Forelimb muscle (tissue), 1 donor: ENCODE data around the gene MLLT10. TPM values are rescaled to one million over a fixed set of nuclear protein-coding genes. Genes with fewer than 3 reads are reported as not detected.
"Not testable (repeated sequence)": the region's sequence is repeated elsewhere in the genome, so short reads cannot be mapped to it uniquely, and the experiment has no call there.

Experiments used
- DNase-seq: peaks from one replicate; pipeline ENCODE4 v3.0.0-alpha.2; 2013; ENCODE audit warnings: low read depth
- polyA plus RNA-seq: library from polyadenylated mRNA; unstranded; fragments of 120-200 nt; gene quantifications from one replicate; pipeline ENCODE4 v1.2.1, GENCODE V29; 2013; ENCODE audit not compliant: insufficient read length

MLLT10 gene
- polyA plus RNA-seq, 1 donor: 28.2 TPM

GRCh38 chr10:21694631-21695030 lies 160.6 kb downstream of the MLLT10 start:
- DNase-seq: no peak

GRCh38 chr10:21696302-21696701 lies 162.3 kb downstream of the MLLT10 start:
- no peak for DNase-seq

GRCh38 chr10:21699575-21699974 lies 165.5 kb downstream of the MLLT10 start:
- DNase-seq: no peak

- DNase-seq: no peak
Observed at GRCh38 chr10:21700474-21700873, 166.4 kb downstream of the MLLT10 start.

- no peak for DNase-seq
Observed at GRCh38 chr10:21702633-21703111, 168.6 kb downstream of the MLLT10 start.

- no peak for DNase-seq
Observed at GRCh38 chr10:21705142-21705827, 171.3 kb downstream of the MLLT10 start.

- DNase-seq: no peak
Observed at GRCh38 chr10:21705828-21706176, 171.8 kb downstream of the MLLT10 start.

GRCh38 chr10:21707498-21707897 lies 173.5 kb downstream of the MLLT10 start:
- no peak for DNase-seq

- no peak for DNase-seq
Observed at GRCh38 chr10:21712975-21713374, 178.9 kb downstream of the MLLT10 start.

GRCh38 chr10:21715531-21716195 lies 181.6 kb downstream of the MLLT10 start:
- DNase-seq: no peak

GRCh38 chr10:21717437-21718054 lies 183.5 kb downstream of the MLLT10 start:
- DNase-seq: not testable (repeated sequence)

GRCh38 chr10:21719502-21719901 lies 185.5 kb downstream of the MLLT10 start:
- no peak for DNase-seq

- DNase-seq: no peak
Observed at GRCh38 chr10:21720090-21720489, 186.1 kb downstream of the MLLT10 start.

- no peak for DNase-seq
Observed at GRCh38 chr10:21721000-21721665, 187.1 kb downstream of the MLLT10 start.

GRCh38 chr10:21722209-21722608 lies 188.2 kb downstream of the MLLT10 start:
- DNase-seq: no peak

- DNase-seq: no peak
Observed at GRCh38 chr10:21724020-21724589, 190.1 kb downstream of the MLLT10 start.

- DNase-seq: peak; percentile 98
Observed at GRCh38 chr10:21724687-21725367, 190.8 kb downstream of the MLLT10 start.

GRCh38 chr10:21726601-21727225 lies 192.7 kb downstream of the MLLT10 start:
- no peak for DNase-seq

GRCh38 chr10:21727452-21728168 lies 193.6 kb downstream of the MLLT10 start:
- no peak for DNase-seq

- no peak for DNase-seq
Observed at GRCh38 chr10:21728618-21729017, 194.6 kb downstream of the MLLT10 start.
